Suprapubic skin (tissue), 3 donors: ENCODE data around the gene FLOT2.

ENCODE experiments used
- POLR2A ChIP-seq, 2 donors: fragments of 450-650 bp; IDR thresholded peaks; one replicate each; pipeline ENCODE4 v1.6.1; 2017; ENCODE audit warnings: antibody characterized with exemption in 2 of 2, mild to moderate bottlenecking in 2 of 2, moderate library complexity in 2 of 2
- TF ChIP-seq, protein P1 (sequence below), 2 donors: fragments of 200-600 bp in 1 of 2; fragments of 450-650 bp in 1 of 2; sonication (generic) in 1 of 2; IDR thresholded peaks; one replicate each; pipeline ENCODE4 v1.5.1; 2016 to 2019; ENCODE audit warnings: antibody characterized with exemption in 2 of 2, mild to moderate bottlenecking in 1 of 2, moderate library complexity in 1 of 2

DNA sequence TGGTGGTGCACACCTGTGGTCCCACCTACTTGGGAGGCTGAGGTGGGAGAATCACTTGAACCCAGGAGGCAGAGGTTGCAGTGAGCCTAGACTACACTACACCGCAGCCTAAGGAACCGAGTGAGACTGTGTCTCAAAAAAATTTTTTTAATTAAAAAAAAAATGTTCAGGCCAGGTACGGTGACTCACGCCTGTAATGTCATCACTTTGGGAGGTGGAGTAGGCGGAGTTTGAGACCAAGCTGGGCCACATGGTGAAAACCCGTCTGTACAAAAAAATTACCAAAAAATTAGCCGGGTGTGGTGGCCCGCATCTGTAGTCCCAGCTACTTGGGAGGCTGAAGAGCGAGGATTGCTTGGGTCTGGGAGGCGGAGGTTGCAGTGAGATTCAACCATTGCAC, 51.3 kb downstream of the FLOT2 start:
- TF ChIP-seq POLR2A (IDR thresholded peaks at IDR 0.05) = no peak
- TF ChIP-seq, protein P1, sequence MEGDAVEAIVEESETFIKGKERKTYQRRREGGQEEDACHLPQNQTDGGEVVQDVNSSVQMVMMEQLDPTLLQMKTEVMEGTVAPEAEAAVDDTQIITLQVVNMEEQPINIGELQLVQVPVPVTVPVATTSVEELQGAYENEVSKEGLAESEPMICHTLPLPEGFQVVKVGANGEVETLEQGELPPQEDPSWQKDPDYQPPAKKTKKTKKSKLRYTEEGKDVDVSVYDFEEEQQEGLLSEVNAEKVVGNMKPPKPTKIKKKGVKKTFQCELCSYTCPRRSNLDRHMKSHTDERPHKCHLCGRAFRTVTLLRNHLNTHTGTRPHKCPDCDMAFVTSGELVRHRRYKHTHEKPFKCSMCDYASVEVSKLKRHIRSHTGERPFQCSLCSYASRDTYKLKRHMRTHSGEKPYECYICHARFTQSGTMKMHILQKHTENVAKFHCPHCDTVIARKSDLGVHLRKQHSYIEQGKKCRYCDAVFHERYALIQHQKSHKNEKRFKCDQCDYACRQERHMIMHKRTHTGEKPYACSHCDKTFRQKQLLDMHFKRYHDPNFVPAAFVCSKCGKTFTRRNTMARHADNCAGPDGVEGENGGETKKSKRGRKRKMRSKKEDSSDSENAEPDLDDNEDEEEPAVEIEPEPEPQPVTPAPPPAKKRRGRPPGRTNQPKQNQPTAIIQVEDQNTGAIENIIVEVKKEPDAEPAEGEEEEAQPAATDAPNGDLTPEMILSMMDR (IDR thresholded peaks at IDR 0.05) = no peak
